Measurements from ENCODE around the gene MLST8. TPM values are rescaled to one million over a fixed set of nuclear protein-coding genes. Genes with fewer than 3 reads are reported as not detected.

Gene MLST8
- 11.7 TPM for total RNA-seq (2013)
- polyA plus RNA-seq (10 to 100 TPM; 29.9 to 54.3 (median 30.5) TPM), polyA minus RNA-seq (15.8 and 18.1 TPM in 2 replicates), total RNA-seq (2.1 to 17.3 (median 9.5) reads per million in 11 experiments)

- H3K27ac Mint-ChIP-seq, result peak within 1 kb of the TSS; percentile 63 to 92 (median 81)
- peak within 1 kb of the TSS; percentile 95 for H3K4me2 ChIP-seq (replicated peaks; ENCODE audit: extremely low read depth, low read length, poor library complexity, severe bottlenecking)
- peaks cover 25% of the 10 kb centered on the region for H3K4me1 Mint-ChIP-seq
- H3K27me3 ChIP-seq (ENCODE audit: control insufficient read depth in 2 of 2, insufficient read depth in 2 of 2, low read length in 2 of 2), result peaks cover 0 to 2% of the 10 kb centered on the region in 2 donors
- H3K27ac ChIP-seq (ENCODE audit: low read depth in 1 of 2, low read length in 2 of 2), result peak within 1 kb of the TSS; percentile 60 to 83
- H3K79me2 ChIP-seq (ENCODE audit: insufficient read depth, low read length), result peaks cover 15% of the 10 kb centered on the region
- peak within 1 kb of the TSS; percentile 88 for H2AFZ ChIP-seq (ENCODE audit: insufficient read depth, low read depth, low read length, poor library complexity, severe bottlenecking)
- peak within 1 kb of the TSS; percentile 76 for H3K9ac ChIP-seq (ENCODE audit: insufficient read depth, low read length, poor library complexity, severe bottlenecking)
- peaks cover 27 to 33% of the 10 kb centered on the region in 2 donors for H3K36me3 ChIP-seq (replicated peaks in 1 of 2; ENCODE audit: control insufficient read depth in 1 of 2, insufficient read depth in 2 of 2, low read length in 2 of 2)
- peak; percentile 26 for TF ChIP-seq CTCF (IDR thresholded peaks at IDR 0.05)
- peaks cover 17 to 28% of the 10 kb centered on the region in 2 donors for H3K36me3 Mint-ChIP-seq
- DNase-seq, result peak; percentile 85 to 94 (median 93)
- intact Hi-C loops (cut with micrococcal nuclease), result loop anchor here (2.0 to 5.0 kb wide), 3 partner anchors 48 to 62 kb away; partner anchors contain the start of genes RNPS1 (in 2 of the 2) and TRAF7 (in 2 of the 2)
- H3K4me3 Mint-ChIP-seq, result peak within 1 kb of the TSS; percentile 76 to 77
- WGBS (ENCODE audit: insufficient coverage), result under 1% methylated on average over 92 of the region's 93 CpGs
- peak within 1 kb of the TSS; percentile 64 to 92 (median 77) for H3K4me3 ChIP-seq (replicated peaks in 1 of 3; ENCODE audit: low read depth in 2 of 3, low read length in 3 of 3)
- H3K9me3 ChIP-seq (replicated peaks in 1 of 2; ENCODE audit: control insufficient read depth in 1 of 2, insufficient read depth in 1 of 2, low read length in 2 of 2), result no peaks in the 10 kb centered on the region
- H3K27me3 Mint-ChIP-seq (ENCODE audit: low read depth in 3 of 3), result peaks cover 4 to 14% (median 6%) of the 10 kb centered on the region in 3 donors
- peaks cover 17% of the 10 kb centered on the region for H4K20me1 ChIP-seq (ENCODE audit: insufficient read depth, low read length)
- H3K9me3 Mint-ChIP-seq, result peaks cover 0 to 5% (median 0%) of the 10 kb centered on the region in 7 donors
- H3K4me1 ChIP-seq (ENCODE audit: control insufficient read depth in 1 of 2, insufficient read depth in 2 of 2, low read length in 2 of 2), result peaks cover 23 to 27% of the 10 kb centered on the region in 2 donors
Observed at GRCh38 chr16:2205104-2205966, at the start of gene MLST8. MLST8 (plus strand) TSS chr16:2205454; CDS start chr16:2206086, 632 bp downstream.

Data from CD14-positive monocyte (primary cell).